ENCODE measurements around the gene DYNC1LI2.
A peak's percentile ranks its signal among the peaks of the same experiment; 100 is the strongest.

The DYNC1LI2 gene

DNA sequence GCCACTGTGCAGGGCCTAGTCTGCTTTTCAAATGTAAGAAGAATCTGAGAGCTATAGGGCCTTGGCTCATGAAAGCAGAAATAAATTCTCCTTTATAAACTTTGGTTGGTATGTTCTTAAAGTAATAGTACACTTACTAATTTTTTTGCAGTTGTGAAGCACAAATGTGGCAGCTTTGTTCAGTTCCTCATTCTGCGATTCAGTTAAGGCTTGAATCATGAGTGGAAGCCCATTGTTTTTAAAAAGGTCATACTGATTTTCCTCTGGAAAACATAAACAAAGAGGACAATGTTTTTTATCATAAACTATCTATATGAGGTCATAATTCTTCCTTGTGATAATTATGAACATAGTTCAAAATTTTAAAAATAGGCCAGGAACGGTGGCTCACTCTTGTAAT is 23.6 kb upstream of the DYNC1LI2 start:
- no peak overlapping the region for H3K27ac ChIP-seq
- TF ChIP-seq CTCF (conservative IDR thresholded peaks at IDR 0.05): no peak

DNA sequence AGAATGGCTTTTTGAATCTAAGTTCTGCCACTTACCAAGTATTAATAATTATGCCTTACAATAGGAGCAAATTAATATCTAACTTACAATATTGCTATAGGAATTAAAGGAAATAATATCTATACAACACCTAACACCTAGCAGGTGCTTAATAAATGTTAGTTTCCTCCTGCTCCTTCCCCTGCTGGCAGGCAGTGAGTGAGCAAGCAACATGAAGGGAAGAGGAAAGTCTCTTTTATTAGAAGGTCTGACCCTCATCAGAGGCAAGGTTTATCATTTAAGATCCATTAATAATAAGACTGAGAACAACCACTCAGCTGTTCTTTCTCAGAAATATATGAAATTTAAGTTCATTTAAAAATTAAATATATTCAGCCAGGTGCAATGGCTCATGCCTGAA is 6.7 kb upstream of the DYNC1LI2 start:
- H3K27ac ChIP-seq: no peak overlapping the region
- TF ChIP-seq CTCF (conservative IDR thresholded peaks at IDR 0.05): no peak

DNA sequence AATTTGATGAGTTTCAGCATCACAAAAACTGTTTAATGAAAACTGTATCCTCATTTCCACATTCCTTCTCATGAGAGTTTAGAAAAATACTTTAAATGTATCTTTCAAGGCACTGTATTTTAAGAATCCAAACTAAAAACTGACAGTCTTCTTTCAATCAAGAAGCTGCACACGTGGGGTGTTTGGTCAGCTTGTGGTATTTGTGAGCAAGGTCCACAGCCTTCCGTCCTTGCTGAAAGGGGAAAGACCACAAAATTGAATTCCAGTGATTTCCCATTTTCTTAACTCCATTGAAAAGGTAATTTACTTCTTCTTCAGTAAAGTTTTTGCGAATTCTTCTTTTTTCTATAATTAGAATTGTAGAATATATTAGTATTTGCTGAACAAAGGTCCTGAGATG is 3.4 kb upstream of the DYNC1LI2 start:
- TF ChIP-seq CTCF (conservative IDR thresholded peaks at IDR 0.05): no peak

GRCh38 chr16:66754211-66754610 is 2.8 kb upstream of the DYNC1LI2 start:
- no peak for TF ChIP-seq CTCF (conservative IDR thresholded peaks at IDR 0.05)
- no peak overlapping the region for H3K27ac ChIP-seq

More for the DNA sequence above, 3.4 kb upstream of the DYNC1LI2 start:
- no peak overlapping the region for H3K27ac ChIP-seq

GRCh38 chr16:66752958-66753357 is 1.5 kb upstream of the DYNC1LI2 start:
- H3K27ac ChIP-seq: no peak overlapping the region
- TF ChIP-seq CTCF (conservative IDR thresholded peaks at IDR 0.05): no peak

DNA sequence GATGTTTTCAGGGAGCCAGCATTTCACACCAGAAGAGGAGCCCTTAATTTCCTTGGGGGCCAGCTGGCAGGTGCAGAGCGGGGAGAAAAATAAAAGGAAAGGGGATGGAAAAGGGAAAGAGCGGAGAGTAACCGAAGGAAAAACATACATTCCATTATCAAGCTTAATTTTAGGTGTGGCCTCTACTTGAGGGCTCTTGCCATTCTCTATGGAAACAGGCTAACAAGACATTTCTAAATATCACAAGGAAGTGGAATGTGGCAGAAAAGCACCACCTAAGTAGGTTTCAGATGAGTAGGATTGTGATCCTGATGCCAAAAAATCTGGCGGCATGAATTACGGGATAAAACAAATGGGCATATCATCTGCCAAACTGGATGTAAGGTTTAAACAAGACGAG is 970 bp upstream of the DYNC1LI2 start:
- no peak overlapping the region for H3K27ac ChIP-seq
- no peak for TF ChIP-seq CTCF (conservative IDR thresholded peaks at IDR 0.05)

GRCh38 chr16:66751992-66752322 is 548 bp upstream of the DYNC1LI2 start:
- H3K27ac ChIP-seq: peak overlapping the region; percentile 86
- TF ChIP-seq CTCF (conservative IDR thresholded peaks at IDR 0.05): peak; percentile 46

- peak overlapping the region; percentile 86 for H3K27ac ChIP-seq
- no peak for TF ChIP-seq CTCF (conservative IDR thresholded peaks at IDR 0.05)
These were observed 431 bp downstream of the DYNC1LI2 start for GRCh38 chr16:66751053-66751302.
